Mammary epithelial cell (primary cell): ENCODE results near the gene CGNL1.

Source experiments
- EZH2 ChIP-seq: IDR thresholded peaks from 2 replicates; pipeline ENCODE4 v1.6.1; 2012; ENCODE audit warnings: low read length, inconsistent platforms, borderline replicate concordance
- TF ChIP-seq, protein P1 (sequence below), 2 donors: IDR thresholded peaks in 1 of 2; conservative IDR thresholded peaks in 1 of 2; 2 replicates each; pipeline ENCODE4 v1.5.1; 2011 to 2012; ENCODE audit warnings: inconsistent platforms in 2 of 2, low read length in 2 of 2, mild to moderate bottlenecking in 2 of 2, control low read depth in 1 of 2, low read depth in 1 of 2; ENCODE audit not compliant: insufficient read depth in 1 of 2; ENCODE audit errors: extremely low read depth in 1 of 2

DNA sequence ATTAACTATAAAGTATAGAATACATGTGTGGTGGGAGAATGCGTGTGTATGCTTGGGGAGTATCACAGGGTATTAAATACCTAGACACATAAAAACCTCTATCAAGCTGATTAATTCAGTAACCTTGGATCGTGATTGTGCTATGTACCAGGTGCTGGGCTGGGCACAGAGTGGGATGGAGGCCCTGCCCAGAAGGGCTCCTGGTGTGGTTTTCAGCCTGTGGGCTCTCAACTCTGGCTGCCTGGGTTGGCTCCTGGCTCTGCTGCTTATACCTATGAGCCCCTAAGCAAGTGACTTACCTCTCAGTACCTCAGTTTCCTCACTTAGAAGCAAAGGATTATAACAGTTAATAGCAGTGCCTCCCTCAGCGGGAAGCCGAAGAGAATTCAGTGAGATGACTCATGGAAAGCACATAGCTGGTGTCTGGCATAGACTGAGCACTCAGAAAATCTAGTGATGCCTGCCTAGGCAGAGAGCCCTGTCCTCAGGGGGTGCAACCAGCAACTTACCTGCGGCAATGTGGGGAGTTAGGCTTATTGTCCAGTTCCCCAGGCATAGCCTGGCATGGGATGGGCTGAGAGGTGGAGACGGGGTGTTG lies 124.8 kb downstream of the CGNL1 start:
- TF ChIP-seq EZH2: no peak
- TF ChIP-seq, protein P1, sequence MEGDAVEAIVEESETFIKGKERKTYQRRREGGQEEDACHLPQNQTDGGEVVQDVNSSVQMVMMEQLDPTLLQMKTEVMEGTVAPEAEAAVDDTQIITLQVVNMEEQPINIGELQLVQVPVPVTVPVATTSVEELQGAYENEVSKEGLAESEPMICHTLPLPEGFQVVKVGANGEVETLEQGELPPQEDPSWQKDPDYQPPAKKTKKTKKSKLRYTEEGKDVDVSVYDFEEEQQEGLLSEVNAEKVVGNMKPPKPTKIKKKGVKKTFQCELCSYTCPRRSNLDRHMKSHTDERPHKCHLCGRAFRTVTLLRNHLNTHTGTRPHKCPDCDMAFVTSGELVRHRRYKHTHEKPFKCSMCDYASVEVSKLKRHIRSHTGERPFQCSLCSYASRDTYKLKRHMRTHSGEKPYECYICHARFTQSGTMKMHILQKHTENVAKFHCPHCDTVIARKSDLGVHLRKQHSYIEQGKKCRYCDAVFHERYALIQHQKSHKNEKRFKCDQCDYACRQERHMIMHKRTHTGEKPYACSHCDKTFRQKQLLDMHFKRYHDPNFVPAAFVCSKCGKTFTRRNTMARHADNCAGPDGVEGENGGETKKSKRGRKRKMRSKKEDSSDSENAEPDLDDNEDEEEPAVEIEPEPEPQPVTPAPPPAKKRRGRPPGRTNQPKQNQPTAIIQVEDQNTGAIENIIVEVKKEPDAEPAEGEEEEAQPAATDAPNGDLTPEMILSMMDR (conservative IDR thresholded peaks at IDR 0.05 in 1 of 2, IDR thresholded peaks at IDR 0.05 in 1 of 2; ENCODE audit: extremely low read depth in 1 of 2, insufficient read depth in 1 of 2, low read depth in 1 of 2, low read length in 2 of 2): no peak
